H1 (cell line): ENCODE measurements around the gene PASD1. TPM values are rescaled to one million over a fixed set of nuclear protein-coding genes. Genes with fewer than 3 reads are reported as not detected.

Experiments
- CTCF ChIA-PET: fragments of 300-600 bp; sonication (Branson Sonifier 250); formaldehyde crosslinking; loops from one replicate; lab custom pipeline; 2021; ENCODE audit not compliant: partially characterized antibody; lab: Charles Lee
- POLR2A ChIA-PET: fragments of 300-600 bp; sonication (Branson Sonifier 250); formaldehyde crosslinking; loops from one replicate; lab custom pipeline; 2021; ENCODE audit warnings: inconsistent platforms; ENCODE audit not compliant: partially characterized antibody; lab: Charles Lee
- DNase-seq, 2 experiments: peaks; one replicate each; pipeline versions ENCODE4 v3.0.0 to v3.0.0-alpha.2; 2010 to 2022; ENCODE audit warnings: low spot score in 2 of 2, low read depth in 1 of 2, mixed read lengths in 1 of 2
- FAIRE-seq: peaks from 2 replicates; lab custom pipeline; 2011; peaks lifted over from hg19 to GRCh38; lab: Jason Lieb, UNC
- H2AFZ ChIP-seq: 2 replicates; pipeline ENCODE4 v1.8.1; 2012; ENCODE audit warnings: low read length, inconsistent platforms
- H2AK5ac ChIP-seq: 2 replicates; pipeline ENCODE4 v1.6.1; 2013; ENCODE audit warnings: low read depth, low read length
- H2BK120ac ChIP-seq: replicated peaks from 2 replicates; pipeline ENCODE3; 2013; ENCODE audit warnings: low read depth, low read length, inconsistent platforms
- H2BK12ac ChIP-seq: 2 replicates; pipeline ENCODE4 v1.6.1; 2013; ENCODE audit warnings: low read depth, low read length
- H2BK15ac ChIP-seq: 2 replicates; pipeline ENCODE4 v1.6.1; 2013; ENCODE audit warnings: low read length
- H2BK20ac ChIP-seq: 2 replicates; pipeline ENCODE4 v1.6.1; 2013; ENCODE audit warnings: low read length
- H2BK5ac ChIP-seq: 2 replicates; pipeline ENCODE4 v1.6.1; 2013; ENCODE audit warnings: low read depth, low read length
- H3K14ac ChIP-seq: 2 replicates; pipeline ENCODE4 v1.6.1; 2013; ENCODE audit warnings: inconsistent platforms; ENCODE audit not compliant: insufficient read length
- H3K18ac ChIP-seq: 2 replicates; pipeline ENCODE4 v1.6.1; 2013; ENCODE audit warnings: low read length; ENCODE audit errors: extremely low read depth
- H3K23ac ChIP-seq: 2 replicates; pipeline ENCODE4 v1.6.1; 2013; ENCODE audit warnings: inconsistent platforms; ENCODE audit not compliant: insufficient read length
- H3K23me2 ChIP-seq: 2 replicates; pipeline ENCODE4 v1.6.1; 2013; ENCODE audit warnings: low read depth, low read length
- H3K27ac ChIP-seq: 2 replicates; pipeline ENCODE4 v1.6.1; 2011; ENCODE audit warnings: low read depth, low read length, inconsistent platforms
- H3K27me3 ChIP-seq, 4 experiments: replicated peaks in 1 of 4; 1 replicate in 1 of 4; 2 replicates in 3 of 4; pipeline versions ENCODE4 v1.6.1 to v1.8.1; 2011 to 2013; ENCODE audit warnings: low read length in 3 of 4, mild to moderate bottlenecking in 3 of 4, inconsistent platforms in 2 of 4, mixed read lengths in 2 of 4, moderate library complexity in 1 of 4; ENCODE audit not compliant: control insufficient read depth in 3 of 4, insufficient read depth in 3 of 4; ENCODE audit errors: extremely low read depth in 1 of 4
- H3K36me3 ChIP-seq, 4 experiments: 2 replicates each; pipeline versions ENCODE4 v1.6.1 to v1.8.1; 2011 to 2013; ENCODE audit warnings: mild to moderate bottlenecking in 4 of 4, low read length in 3 of 4, moderate library complexity in 2 of 4, control low read depth in 1 of 4, inconsistent platforms in 1 of 4; ENCODE audit not compliant: insufficient read depth in 4 of 4, control insufficient read depth in 2 of 4
- H3K4ac ChIP-seq: replicated peaks from 2 replicates; pipeline ENCODE3; 2013; ENCODE audit warnings: low read length, low read depth, mixed read lengths, inconsistent platforms; ENCODE audit not compliant: insufficient read length
- H3K4me1 ChIP-seq, 4 experiments: replicated peaks in 1 of 4; 1 replicate in 1 of 4; 2 replicates in 3 of 4; pipeline versions ENCODE4 v1.6.1 to v1.8.1; 2011 to 2013; ENCODE audit warnings: low read length in 3 of 4, inconsistent platforms in 2 of 4, mixed read lengths in 1 of 4; ENCODE audit not compliant: insufficient read depth in 4 of 4, control insufficient read depth in 3 of 4
- H3K4me2 ChIP-seq, 2 experiments: 2 replicates each; pipeline versions ENCODE4 v1.6.1 to v1.8.1; 2011 to 2013; ENCODE audit warnings: low read depth in 2 of 2, low read length in 2 of 2, control low read depth in 1 of 2, inconsistent platforms in 1 of 2, mild to moderate bottlenecking in 1 of 2; ENCODE audit not compliant: insufficient read depth in 1 of 2
- H3K4me3 ChIP-seq, 4 experiments: fragments of 200-600, 300-600 bp in 1 of 4; sonication (generic), shearing (Covaris generic), sonication (Bioruptor Twin) in 1 of 4; 2 replicates each; pipeline versions ENCODE4 v1.5.1 to v1.8.1; 2011 to 2016; ENCODE audit warnings: low read length in 4 of 4, low read depth in 3 of 4, control low read depth in 2 of 4, inconsistent platforms in 2 of 4, mild to moderate bottlenecking in 2 of 4, mixed read lengths in 1 of 4, moderate library complexity in 1 of 4; ENCODE audit not compliant: insufficient read depth in 2 of 4; ENCODE audit errors: extremely low read depth in 1 of 4
- H3K56ac ChIP-seq: replicated peaks from 2 replicates; pipeline ENCODE3; 2013; ENCODE audit warnings: low read depth, mild to moderate bottlenecking, mixed read lengths, low read length, inconsistent platforms; ENCODE audit not compliant: insufficient read length
- H3K79me1 ChIP-seq: 2 replicates; pipeline ENCODE4 v1.6.1; 2013; ENCODE audit warnings: low read depth, low read length, control low read depth
- H3K79me2 ChIP-seq, 2 experiments: 2 replicates each; pipeline versions ENCODE4 v1.6.1 to v1.8.1; 2012 to 2013; ENCODE audit warnings: low read length in 2 of 2, mild to moderate bottlenecking in 2 of 2, inconsistent platforms in 1 of 2; ENCODE audit not compliant: insufficient read depth in 2 of 2, control insufficient read depth in 1 of 2
- H3K9ac ChIP-seq, 4 experiments: replicated peaks in 1 of 4; 1 replicate in 1 of 4; 2 replicates in 3 of 4; pipeline versions ENCODE4 v1.6.1 to v1.8.1; 2011 to 2013; ENCODE audit warnings: low read depth in 3 of 4, low read length in 3 of 4, control low read depth in 2 of 4, mild to moderate bottlenecking in 2 of 4, moderate library complexity in 2 of 4, inconsistent platforms in 1 of 4; ENCODE audit errors: extremely low read depth in 1 of 4
- H3K9me3 ChIP-seq, 2 experiments: 2 replicates each; pipeline versions ENCODE4 v1.6.1 to v1.8.1; 2012 to 2013; ENCODE audit warnings: mild to moderate bottlenecking in 2 of 2, moderate library complexity in 2 of 2, control low read depth in 1 of 2, inconsistent platforms in 1 of 2, low read depth in 1 of 2, low read length in 1 of 2, mixed read lengths in 1 of 2; ENCODE audit not compliant: insufficient read depth in 2 of 2
- H4K20me1 ChIP-seq, 2 experiments: replicated peaks in 1 of 2; 2 replicates each; pipeline versions ENCODE3 to v1.8.1; 2011 to 2013; ENCODE audit warnings: inconsistent platforms in 2 of 2, low read length in 2 of 2, mild to moderate bottlenecking in 1 of 2; ENCODE audit not compliant: insufficient read depth in 2 of 2, control insufficient read depth in 1 of 2
- H4K5ac ChIP-seq: 2 replicates; pipeline ENCODE4 v1.6.1; 2013; ENCODE audit warnings: low read length, low read depth, mixed read lengths, inconsistent platforms; ENCODE audit not compliant: insufficient read length
- H4K8ac ChIP-seq: 2 replicates; pipeline ENCODE4 v1.8.0; 2013; ENCODE audit warnings: mild to moderate bottlenecking, moderate library complexity, low read length, inconsistent platforms; ENCODE audit not compliant: insufficient read depth; ENCODE audit errors: extremely low read depth
- H4K91ac ChIP-seq: replicated peaks from 2 replicates; pipeline ENCODE3; 2013; ENCODE audit warnings: low read length, mixed read lengths, inconsistent platforms; ENCODE audit not compliant: insufficient read length
- CBX5 ChIP-seq: fragments of 300-800, 300-1000 bp; sonication (generic); IDR thresholded peaks from 2 replicates; pipeline ENCODE4 v1.7.1; 2016; ENCODE audit warnings: antibody characterized with exemption, low read length, low read depth
- CEBPB ChIP-seq: IDR thresholded peaks from 2 replicates; pipeline ENCODE4 v1.6.1; 2012; ENCODE audit warnings: low read depth, low read length
- FOSL1 ChIP-seq: IDR thresholded peaks from 2 replicates; pipeline ENCODE4 v1.6.1; 2011; ENCODE audit warnings: mild to moderate bottlenecking, low read depth, low read length, moderate library complexity; ENCODE audit not compliant: insufficient read depth
- POLR2A ChIP-seq, 2 experiments: IDR thresholded peaks; 1 replicate in 1 of 2; 2 replicates in 1 of 2; pipeline ENCODE4 v1.6.1; 2011; ENCODE audit warnings: low read depth in 2 of 2, low read length in 2 of 2, mild to moderate bottlenecking in 2 of 2; ENCODE audit errors: control extremely low read depth in 1 of 2
- SP4 ChIP-seq: IDR thresholded peaks from 2 replicates; pipeline ENCODE4 v1.6.1; 2012; ENCODE audit warnings: low read length, inconsistent platforms
- TCF12 ChIP-seq: IDR thresholded peaks from 2 replicates; pipeline ENCODE4 v1.6.1; 2011; ENCODE audit warnings: low read depth, mild to moderate bottlenecking, low read length
- WGBS, 2 experiments: shearing (Covaris generic) in 1 of 2; methylation state at CpG; one replicate each; pipeline versions ENCODE4 v1.1.6 to v1.1.7; 2013 to 2015; ENCODE audit warnings: low lambda C conversion rate in 2 of 2, mixed read lengths in 2 of 2, inconsistent platforms in 1 of 2, low coverage in 1 of 2, missing lambda C conversion rate in 1 of 2; ENCODE audit not compliant: insufficient replicate concordance in 2 of 2, insufficient coverage in 1 of 2, insufficient read length in 1 of 2; ENCODE audit errors: extremely low coverage in 1 of 2, missing lambda C conversion rate in 1 of 2; 5-methylcytosine and 5-hydroxymethylcytosine counted together
- polyA plus RNA-seq, 7 experiments: library from polyadenylated mRNA; depleted of rRNA in 3 of 7; stranded (reverse) in 5 of 7; unstranded in 2 of 7; fragments of >200 nt in 5 of 7; fragments of 200-250 nt in 2 of 7; gene quantifications; 1 replicate in 5 of 7; 2 replicates in 1 of 7; 4 replicates in 1 of 7; pipeline versions ENCODE4 v1.2.1 to v1.2.3, GENCODE V29; 2011 to 2013; ENCODE audit warnings: missing spikeins in 2 of 7, mixed read lengths in 2 of 7
- total RNA-seq: library from RNA; stranded (reverse); fragmentation: NEBNext Ultra II Directional; extraction: Animal tissue kit (Norgen Biotek cat#: 25700); gene quantifications from 2 replicates; pipeline ENCODE4 v1.2.1, GENCODE V29; 2021
- TF ChIP-seq, protein P1 (sequence below): IDR thresholded peaks from 2 replicates; pipeline ENCODE4 v1.6.1; 2011; ENCODE audit warnings: low read depth, mild to moderate bottlenecking, low read length; ENCODE audit not compliant: insufficient read depth

Gene PASD1
- total and polyA plus RNA-seq, 2 of the 8 experiments (the other 6 are each of a cell fraction or from before 2014, with no cell fraction given), result 0.03 to 0.09 TPM

DNA sequence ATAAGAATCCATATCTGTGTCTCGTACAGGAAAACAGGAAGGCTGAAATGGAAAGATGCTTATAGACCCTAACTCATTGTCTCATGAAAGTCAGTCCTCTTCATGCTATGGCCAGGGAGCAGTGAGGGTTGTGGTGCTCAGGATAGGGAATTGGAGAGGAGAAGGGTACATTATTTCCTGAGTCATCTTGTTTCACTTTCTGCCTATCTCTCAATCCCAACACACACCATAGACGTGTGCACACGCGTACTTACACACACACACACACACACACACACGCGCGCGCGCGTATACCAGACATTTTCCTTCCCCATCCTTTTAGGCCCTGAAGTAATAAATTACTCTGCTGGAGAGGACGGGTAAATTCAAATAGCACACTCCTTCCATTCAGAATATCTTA is 78.1 kb downstream of the PASD1 start:
- no peak for TF ChIP-seq SP4
- no peak for TF ChIP-seq TCF12
- TF ChIP-seq, protein P1, sequence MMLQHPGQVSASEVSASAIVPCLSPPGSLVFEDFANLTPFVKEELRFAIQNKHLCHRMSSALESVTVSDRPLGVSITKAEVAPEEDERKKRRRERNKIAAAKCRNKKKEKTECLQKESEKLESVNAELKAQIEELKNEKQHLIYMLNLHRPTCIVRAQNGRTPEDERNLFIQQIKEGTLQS, result no peak
- no peak for TF ChIP-seq CBX5
- no peak for TF ChIP-seq CEBPB
- no peak for TF ChIP-seq FOSL1
- TF ChIP-seq POLR2A (IDR thresholded peaks at IDR 0.05; ENCODE audit: control extremely low read depth in 1 of 2, low read depth in 2 of 2, low read length in 2 of 2), result no peak
- Histone ChIP-seq H3K36me3 (no peaks in the 10 kb centered on the region), H3K9ac (no peak overlapping the region), H2BK12ac (no peak overlapping the region), H2BK20ac (no peak overlapping the region), H3K9me3 (no peaks in the 10 kb centered on the region), H2BK5ac (no peak overlapping the region), H4K5ac (no peak overlapping the region), H2BK120ac (no peak overlapping the region), H4K91ac (no peak overlapping the region), H4K8ac (no peak overlapping the region), H3K4ac (no peak overlapping the region), H3K14ac (no peak overlapping the region), H2AFZ (no peak overlapping the region), H2AK5ac (no peak overlapping the region), H3K79me2 (no peaks in the 10 kb centered on the region), H4K20me1 (no peaks in the 10 kb centered on the region), H3K4me1 (no peaks in the 10 kb centered on the region), H3K4me3 (no peak overlapping the region), H3K27me3 (no peaks in the 10 kb centered on the region), H3K18ac (no peak overlapping the region), H3K23me2 (no peaks in the 10 kb centered on the region), H3K56ac (no peak overlapping the region), H3K23ac (no peak overlapping the region), H3K4me2 (no peak overlapping the region), H3K79me1 (no peaks in the 10 kb centered on the region), H2BK15ac (no peak overlapping the region), H3K27ac (no peak overlapping the region)
- POLR2A ChIA-PET, result no interaction called here
- 100% methylated on average over 7 of the region's 11 CpGs; no CpG with 5 or more reads in 1 of the 2 experiments for WGBS, 2 experiments
- CTCF ChIA-PET, result interaction anchor here (1.3 kb wide), 1 partner anchor 37 kb away, joined by 4 read pairs; no protein-coding TSS in a partner anchor
- FAIRE-seq (no peak), DNase-seq (no peak)
